Muscle layer of duodenum (tissue), 2 donors: ENCODE measurements around the gene SFT2D1.

Source experiments
- H3K27ac ChIP-seq: one replicate; pipeline ENCODE4 v1.7.0; 2013; ENCODE audit warnings: mild to moderate bottlenecking, low read length
- H3K27me3 ChIP-seq: one replicate; pipeline ENCODE4 v1.7.0; 2013; ENCODE audit warnings: low read depth, mild to moderate bottlenecking, control low read depth, low read length
- H3K36me3 ChIP-seq, 2 donors: one replicate each; pipeline ENCODE4 v1.7.0; 2013; ENCODE audit warnings: low read length in 2 of 2, control low read depth in 1 of 2, mild to moderate bottlenecking in 1 of 2; ENCODE audit not compliant: insufficient read depth in 2 of 2, control insufficient read depth in 1 of 2
- H3K4me1 ChIP-seq, 2 donors: one replicate each; pipeline ENCODE4 v1.7.0; 2013; ENCODE audit warnings: low read length in 2 of 2, mild to moderate bottlenecking in 2 of 2, control low read depth in 1 of 2, moderate library complexity in 1 of 2; ENCODE audit not compliant: insufficient read depth in 2 of 2, control insufficient read depth in 1 of 2
- H3K4me3 ChIP-seq, 2 donors: one replicate each; pipeline ENCODE4 v1.7.0; 2013; ENCODE audit warnings: low read length in 2 of 2, low read depth in 1 of 2, mild to moderate bottlenecking in 1 of 2
- H3K9me3 ChIP-seq, 2 donors: one replicate each; pipeline ENCODE4 v1.7.0; 2013; ENCODE audit warnings: low read length in 2 of 2, control low read depth in 1 of 2, mild to moderate bottlenecking in 1 of 2; ENCODE audit not compliant: control insufficient read depth in 1 of 2
- donor health status: healthy.

The SFT2D1 gene

GRCh38 chr6:166361077-166361429, 18.7 kb upstream of the SFT2D1 start:
- Histone ChIP-seq H3K4me1 (peaks cover 0 to 9% of the 10 kb centered on the region in 2 donors), H3K4me3 (no peak overlapping the region), H3K27me3 (no peaks in the 10 kb centered on the region), H3K27ac (no peak overlapping the region), H3K9me3 (no peaks in the 10 kb centered on the region), H3K36me3 (peaks cover 6 to 11% of the 10 kb centered on the region in 2 donors)

GRCh38 chr6:166360243-166361076, 18.1 kb upstream of the SFT2D1 start:
- H3K4me3 ChIP-seq = no peak overlapping the region
- H3K9me3 ChIP-seq = no peaks in the 10 kb centered on the region
- peaks cover 5 to 6% of the 10 kb centered on the region in 2 donors for H3K36me3 ChIP-seq
- H3K27ac ChIP-seq = no peak overlapping the region
- peaks cover 0 to 8% of the 10 kb centered on the region in 2 donors for H3K4me1 ChIP-seq
- H3K27me3 ChIP-seq = no peaks in the 10 kb centered on the region

- H3K36me3 ChIP-seq = no peaks in the 10 kb centered on the region
- no peak overlapping the region for H3K4me3 ChIP-seq
- no peaks in the 10 kb centered on the region for H3K9me3 ChIP-seq
- no peak overlapping the region for H3K27ac ChIP-seq
- no peaks in the 10 kb centered on the region for H3K4me1 ChIP-seq
- no peaks in the 10 kb centered on the region for H3K27me3 ChIP-seq
These were observed 13.2 kb upstream of the SFT2D1 start for GRCh38 chr6:166355552-166355951.

GRCh38 chr6:166354965-166355364, 12.6 kb upstream of the SFT2D1 start:
- Histone ChIP-seq H3K27ac (no peak overlapping the region), H3K4me1 (no peaks in the 10 kb centered on the region), H3K36me3 (no peaks in the 10 kb centered on the region), H3K4me3 (no peak overlapping the region), H3K9me3 (no peaks in the 10 kb centered on the region), H3K27me3 (no peaks in the 10 kb centered on the region)

- H3K9me3 ChIP-seq = peaks cover 0 to 5% of the 10 kb centered on the region in 2 donors
- no peak overlapping the region for H3K27ac ChIP-seq
- H3K27me3 ChIP-seq = no peaks in the 10 kb centered on the region
- H3K4me3 ChIP-seq = no peak overlapping the region
- H3K36me3 ChIP-seq = no peaks in the 10 kb centered on the region
- H3K4me1 ChIP-seq = no peaks in the 10 kb centered on the region
These were observed 11.8 kb upstream of the SFT2D1 start for GRCh38 chr6:166354143-166354542.

GRCh38 chr6:166353507-166353906, 11.2 kb upstream of the SFT2D1 start:
- Histone ChIP-seq H3K36me3 (no peaks in the 10 kb centered on the region), H3K4me3 (no peak overlapping the region), H3K27me3 (no peaks in the 10 kb centered on the region), H3K27ac (no peak overlapping the region), H3K9me3 (peaks cover 0 to 5% of the 10 kb centered on the region in 2 donors), H3K4me1 (no peaks in the 10 kb centered on the region)

- H3K27me3 ChIP-seq = no peaks in the 10 kb centered on the region
- peaks cover 0 to 5% of the 10 kb centered on the region in 2 donors for H3K9me3 ChIP-seq
- no peaks in the 10 kb centered on the region for H3K36me3 ChIP-seq
- H3K27ac ChIP-seq = no peak overlapping the region
- no peaks in the 10 kb centered on the region for H3K4me1 ChIP-seq
- H3K4me3 ChIP-seq = no peak overlapping the region
These were observed 10.6 kb upstream of the SFT2D1 start for GRCh38 chr6:166352923-166353322.

- H3K36me3 ChIP-seq = no peaks in the 10 kb centered on the region
- H3K27me3 ChIP-seq = no peaks in the 10 kb centered on the region
- no peak overlapping the region for H3K27ac ChIP-seq
- H3K9me3 ChIP-seq = peaks cover 0 to 5% of the 10 kb centered on the region in 2 donors
- no peak overlapping the region for H3K4me3 ChIP-seq
- no peaks in the 10 kb centered on the region for H3K4me1 ChIP-seq
These were observed 9.5 kb upstream of the SFT2D1 start for GRCh38 chr6:166351715-166352285.

GRCh38 chr6:166348305-166348949, 6.1 kb upstream of the SFT2D1 start:
- no peaks in the 10 kb centered on the region for H3K27me3 ChIP-seq
- H3K4me1 ChIP-seq = no peaks in the 10 kb centered on the region
- no peaks in the 10 kb centered on the region for H3K36me3 ChIP-seq
- peaks cover 0 to 5% of the 10 kb centered on the region in 2 donors for H3K9me3 ChIP-seq
- H3K4me3 ChIP-seq = no peak overlapping the region
- H3K27ac ChIP-seq = no peak overlapping the region

- Histone ChIP-seq H3K36me3 (no peaks in the 10 kb centered on the region), H3K27ac (no peak overlapping the region), H3K27me3 (no peaks in the 10 kb centered on the region)
These were observed 4.6 kb upstream of the SFT2D1 start for GRCh38 chr6:166346965-166347364.

GRCh38 chr6:166346449-166346848, 4.1 kb upstream of the SFT2D1 start:
- Histone ChIP-seq H3K9me3 (peaks cover 0 to 5% of the 10 kb centered on the region in 2 donors), H3K4me1 (peaks cover 0 to 4% of the 10 kb centered on the region in 2 donors), H3K4me3 (no peak overlapping the region), H3K36me3 (no peaks in the 10 kb centered on the region), H3K27me3 (no peaks in the 10 kb centered on the region), H3K27ac (no peak overlapping the region)

More at GRCh38 chr6:166346965-166347364, 4.6 kb upstream of the SFT2D1 start:
- peaks cover 0 to 5% of the 10 kb centered on the region in 2 donors for H3K9me3 ChIP-seq
- H3K4me3 ChIP-seq = no peak overlapping the region
- H3K4me1 ChIP-seq = no peaks in the 10 kb centered on the region
